HG02763 (cell line): ENCODE data around the gene DNTT.

Experiments used
- ATAC-seq: cut with Tn5 transposase; IDR thresholded peaks from one replicate; pipeline ENCODE4 v1.9.1; 2021; ENCODE audit warnings: mild to moderate bottlenecking, moderate library complexity; ENCODE audit not compliant: unreplicated experiment

DNTT gene

GRCh38 chr10:96304230-96304629 lies at the start of gene DNTT:
Gene DNTT, plus strand, starts transcription at chr10:96304434. Its CDS starts 64 bp downstream, at chr10:96304498.
- no peak for ATAC-seq

GRCh38 chr10:96254976-96255375 lies 49.3 kb upstream of the DNTT start:
- no peak for ATAC-seq

GRCh38 chr10:96255549-96256333 lies 48.5 kb upstream of the DNTT start:
- ATAC-seq: no peak

GRCh38 chr10:96257944-96258343 lies 46.3 kb upstream of the DNTT start:
- ATAC-seq: no peak

GRCh38 chr10:96259150-96259549 lies 45.1 kb upstream of the DNTT start:
- no peak for ATAC-seq

GRCh38 chr10:96260014-96260413 lies 44.2 kb upstream of the DNTT start:
- ATAC-seq: no peak

- ATAC-seq: no peak
Measured at GRCh38 chr10:96261132-96261531, 43.1 kb upstream of the DNTT start.

- ATAC-seq: no peak
Measured at GRCh38 chr10:96261930-96262329, 42.3 kb upstream of the DNTT start.

GRCh38 chr10:96263176-96263575 lies 41.1 kb upstream of the DNTT start:
- no peak for ATAC-seq

- no peak for ATAC-seq
Measured at GRCh38 chr10:96263669-96264068, 40.6 kb upstream of the DNTT start.

- ATAC-seq: no peak
Measured at GRCh38 chr10:96264938-96265337, 39.3 kb upstream of the DNTT start.

GRCh38 chr10:96266118-96266770 lies 38.0 kb upstream of the DNTT start:
- no peak for ATAC-seq

GRCh38 chr10:96267234-96267705 lies 37.0 kb upstream of the DNTT start:
- no peak for ATAC-seq

- no peak for ATAC-seq
Measured at GRCh38 chr10:96268341-96268909, 35.8 kb upstream of the DNTT start.

- no peak for ATAC-seq
Measured at GRCh38 chr10:96269438-96270300, 34.6 kb upstream of the DNTT start.

- no peak for ATAC-seq
Measured at GRCh38 chr10:96270571-96270970, 33.7 kb upstream of the DNTT start.

GRCh38 chr10:96271016-96271815 lies 33.0 kb upstream of the DNTT start, which contains the start of gene BLNK:
Gene BLNK, minus strand, starts transcription at chr10:96271569. Its CDS starts 171 bp downstream, at chr10:96271398.
- peak; percentile 63 for ATAC-seq

- ATAC-seq: no peak
Measured at GRCh38 chr10:96272316-96273280, 31.6 kb upstream of the DNTT start.
